Keratinocyte (primary cell): ENCODE measurements around the gene ZNF462. TPM values are rescaled to one million over a fixed set of nuclear protein-coding genes. Genes with fewer than 3 reads are reported as not detected.
A peak's percentile ranks its signal among the peaks of the same experiment; 100 is the strongest.

Source experiments
- DNase-seq: peaks from one replicate; pipeline ENCODE4 v3.0.0-alpha.2; 2011; ENCODE audit warnings: low read depth, missing footprints, low spot score
- FAIRE-seq: peaks from 2 replicates; lab custom pipeline; 2011; peaks lifted over from hg19 to GRCh38; lab: Jason Lieb, UNC
- H2AFZ ChIP-seq: 2 replicates; pipeline ENCODE4 v1.6.0; 2012; ENCODE audit warnings: low read length, control low read depth, inconsistent platforms; ENCODE audit not compliant: control insufficient read depth
- H3K27ac ChIP-seq: 2 replicates; pipeline ENCODE4 v1.5.1; 2011; ENCODE audit warnings: low read length; ENCODE audit not compliant: control insufficient read depth, insufficient read depth
- H3K27me3 ChIP-seq: 3 replicates; pipeline ENCODE4 v1.6.0; 2011; ENCODE audit warnings: low read length; ENCODE audit not compliant: control insufficient read depth, insufficient read depth; ENCODE audit errors: extremely low read depth
- H3K36me3 ChIP-seq, 2 experiments: 2 replicates in 1 of 2; 3 replicates in 1 of 2; pipeline ENCODE4 v1.5.1; 2011; ENCODE audit warnings: low read length in 2 of 2, mild to moderate bottlenecking in 1 of 2; ENCODE audit not compliant: control insufficient read depth in 2 of 2, insufficient read depth in 2 of 2; ENCODE audit errors: extremely low read depth in 1 of 2
- H3K4me1 ChIP-seq: 3 replicates; pipeline ENCODE4 v1.5.1; 2011; ENCODE audit warnings: low read length; ENCODE audit not compliant: control insufficient read depth, insufficient read depth; ENCODE audit errors: extremely low read depth
- H3K4me2 ChIP-seq: 3 replicates; pipeline ENCODE4 v1.6.0; 2011; ENCODE audit warnings: low read depth, low read length; ENCODE audit not compliant: control insufficient read depth, insufficient read depth; ENCODE audit errors: extremely low read depth
- H3K4me3 ChIP-seq, 3 experiments: fragments of 200-600 bp in 1 of 3; sonication (generic) in 1 of 3; 2 replicates in 2 of 3; 3 replicates in 1 of 3; pipeline ENCODE4 v1.5.1; 2011 to 2016; ENCODE audit warnings: low read length in 3 of 3, mild to moderate bottlenecking in 3 of 3, control low read depth in 2 of 3, inconsistent platforms in 1 of 3, low read depth in 1 of 3, mixed read lengths in 1 of 3, mixed run types in 1 of 3, moderate library complexity in 1 of 3; ENCODE audit not compliant: control insufficient read depth in 2 of 3, insufficient read depth in 2 of 3; ENCODE audit errors: extremely low read depth in 1 of 3
- H3K79me2 ChIP-seq: 2 replicates; pipeline ENCODE4 v1.6.0; 2012; ENCODE audit warnings: low read length; ENCODE audit not compliant: control insufficient read depth, insufficient read depth
- H3K9ac ChIP-seq: 3 replicates; pipeline ENCODE4 v1.6.0; 2011; ENCODE audit warnings: low read length; ENCODE audit not compliant: control insufficient read depth, insufficient read depth; ENCODE audit errors: extremely low read depth
- H3K9me1 ChIP-seq: 3 replicates; pipeline ENCODE4 v1.6.0; 2011; ENCODE audit warnings: low read length; ENCODE audit not compliant: control insufficient read depth, insufficient read depth; ENCODE audit errors: extremely low read depth
- H3K9me3 ChIP-seq: 2 replicates; pipeline ENCODE4 v1.5.1; 2012; ENCODE audit warnings: low read depth, low read length; ENCODE audit not compliant: control insufficient read depth
- H4K20me1 ChIP-seq: 3 replicates; pipeline ENCODE4 v1.6.0; 2011; ENCODE audit warnings: low read length; ENCODE audit not compliant: control insufficient read depth, insufficient read depth; ENCODE audit errors: extremely low read depth
- EZH2 ChIP-seq: IDR thresholded peaks from one replicate; pipeline ENCODE4 v1.6.1; 2012; ENCODE audit warnings: inconsistent platforms, mild to moderate bottlenecking, low read length, moderate library complexity
- dilution Hi-C: fragments of 300-500 bp; cut with MboI; formaldehyde crosslinking; loops from one replicate; pipeline ENCODE4 v1.7.0; 2020; ENCODE audit warnings: low sequenced_read_pairs; ENCODE audit not compliant: extremely low pct_ligation_motif_present
- polyA plus RNA-seq, 5 experiments: library from polyadenylated mRNA; depleted of rRNA in 3 of 5; stranded (reverse) in 3 of 5; stranded (forward) in 1 of 5; unstranded in 1 of 5; fragments of >200 nt; gene quantifications; 1 replicate in 1 of 5; 2 replicates in 3 of 5; 3 replicates in 1 of 5; pipeline versions ENCODE4 v1.2.1 to v1.2.3, GENCODE V29; 2011 to 2012; ENCODE audit warnings: missing spikeins in 2 of 5, low read depth in 1 of 5, low replicate concordance in 1 of 5
- TF ChIP-seq, protein P1 (sequence below), 3 experiments: IDR thresholded peaks in 1 of 3; conservative IDR thresholded peaks in 1 of 3; optimal IDR thresholded peaks in 1 of 3; 2 replicates in 2 of 3; 3 replicates in 1 of 3; pipeline versions ENCODE3 to v1.5.1; 2011; ENCODE audit warnings: low read length in 3 of 3, mild to moderate bottlenecking in 3 of 3, moderate library complexity in 2 of 3, control low read depth in 1 of 3, inconsistent platforms in 1 of 3; ENCODE audit not compliant: insufficient read depth in 2 of 3; ENCODE audit errors: extremely low read depth in 1 of 3

The ZNF462 gene
- polyA plus RNA-seq, 1 donor (not counting 4 experiments of a cell fraction or from before 2014, with no cell fraction given), result 7.8 TPM

DNA sequence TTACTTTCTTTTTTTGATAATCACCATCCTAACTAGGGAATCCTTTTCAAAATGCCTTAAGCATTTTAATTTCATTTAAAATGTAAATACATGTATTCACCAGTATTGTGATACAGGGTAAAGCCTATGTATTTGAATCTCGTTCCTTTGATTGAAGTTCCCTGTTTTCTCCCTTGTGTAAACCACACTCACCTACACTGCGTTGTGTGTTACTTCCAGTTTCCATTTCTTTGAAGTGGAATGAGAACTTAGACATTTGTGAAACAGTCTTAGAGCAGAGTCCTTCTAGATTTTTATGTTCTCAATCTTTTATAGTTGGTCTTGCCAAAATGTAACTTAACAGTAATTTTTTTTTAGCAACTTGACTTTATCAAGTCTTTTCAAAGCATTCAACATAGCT is 101.4 kb downstream of the ZNF462 start:
- H2AFZ ChIP-seq, result no peak overlapping the region
- H3K9ac ChIP-seq, result no peak overlapping the region
- H3K27me3 ChIP-seq, result no peaks in the 10 kb centered on the region
- H3K27ac ChIP-seq, result no peak overlapping the region
- H3K4me3 ChIP-seq, result no peak overlapping the region
- no peak overlapping the region for H3K4me2 ChIP-seq
- peaks cover 17% of the 10 kb centered on the region for H3K4me1 ChIP-seq
- TF ChIP-seq, protein P1, sequence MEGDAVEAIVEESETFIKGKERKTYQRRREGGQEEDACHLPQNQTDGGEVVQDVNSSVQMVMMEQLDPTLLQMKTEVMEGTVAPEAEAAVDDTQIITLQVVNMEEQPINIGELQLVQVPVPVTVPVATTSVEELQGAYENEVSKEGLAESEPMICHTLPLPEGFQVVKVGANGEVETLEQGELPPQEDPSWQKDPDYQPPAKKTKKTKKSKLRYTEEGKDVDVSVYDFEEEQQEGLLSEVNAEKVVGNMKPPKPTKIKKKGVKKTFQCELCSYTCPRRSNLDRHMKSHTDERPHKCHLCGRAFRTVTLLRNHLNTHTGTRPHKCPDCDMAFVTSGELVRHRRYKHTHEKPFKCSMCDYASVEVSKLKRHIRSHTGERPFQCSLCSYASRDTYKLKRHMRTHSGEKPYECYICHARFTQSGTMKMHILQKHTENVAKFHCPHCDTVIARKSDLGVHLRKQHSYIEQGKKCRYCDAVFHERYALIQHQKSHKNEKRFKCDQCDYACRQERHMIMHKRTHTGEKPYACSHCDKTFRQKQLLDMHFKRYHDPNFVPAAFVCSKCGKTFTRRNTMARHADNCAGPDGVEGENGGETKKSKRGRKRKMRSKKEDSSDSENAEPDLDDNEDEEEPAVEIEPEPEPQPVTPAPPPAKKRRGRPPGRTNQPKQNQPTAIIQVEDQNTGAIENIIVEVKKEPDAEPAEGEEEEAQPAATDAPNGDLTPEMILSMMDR (optimal IDR thresholded peaks at IDR 0.05 in 1 of 3, IDR thresholded peaks at IDR 0.05 in 1 of 3, conservative IDR thresholded peaks at IDR 0.05 in 1 of 3; ENCODE audit: extremely low read depth in 1 of 3, insufficient read depth in 2 of 3, low read length in 3 of 3), result no peak
- no peak for TF ChIP-seq EZH2
- no peaks in the 10 kb centered on the region for H3K79me2 ChIP-seq
- no peaks in the 10 kb centered on the region for H3K9me3 ChIP-seq
- dilution Hi-C loops, result no loop called here
- peaks cover 0 to 3% of the 10 kb centered on the region in 2 experiments for H3K36me3 ChIP-seq
- no peaks in the 10 kb centered on the region for H3K9me1 ChIP-seq
- H4K20me1 ChIP-seq, result no peaks in the 10 kb centered on the region
- FAIRE-seq, result no peak
- DNase-seq, result no peak

DNA sequence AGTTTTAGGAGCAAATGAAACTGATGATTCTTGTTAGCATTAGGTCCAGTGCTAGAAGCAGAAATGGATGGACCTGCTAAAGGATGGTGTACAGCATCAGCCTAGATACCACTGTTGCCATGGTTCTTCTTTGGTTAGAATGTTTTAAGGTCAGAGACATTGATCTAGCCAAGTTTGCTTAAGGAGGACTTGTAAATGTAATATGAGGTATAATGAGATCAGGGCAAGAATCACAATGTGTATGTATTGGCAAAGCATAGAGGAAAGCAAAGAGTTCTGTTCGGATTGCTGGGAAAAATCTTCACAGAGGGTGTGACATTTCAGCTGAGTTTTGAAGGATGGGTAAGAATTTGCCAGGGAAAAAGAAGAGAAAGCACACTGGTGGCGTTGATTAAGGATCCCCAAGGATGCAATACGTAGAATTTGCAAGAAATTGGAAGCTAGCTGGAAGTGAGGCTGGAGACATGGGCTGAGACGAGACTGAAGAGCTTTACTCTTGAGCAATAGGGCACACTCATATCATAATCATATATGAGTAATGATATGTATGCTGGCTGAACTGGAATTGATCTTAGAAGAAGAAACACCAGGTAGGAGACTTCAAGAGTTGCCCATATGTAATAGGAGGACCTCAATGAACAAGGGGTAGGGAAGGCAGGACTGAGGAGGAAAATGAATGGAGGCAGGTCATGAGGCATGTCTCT is 102.0 kb downstream of the ZNF462 start:
- Histone ChIP-seq H3K27me3 (no peaks in the 10 kb centered on the region), H3K9ac (no peak overlapping the region), H2AFZ (no peak overlapping the region), H3K27ac (peak overlapping the region; percentile 19), H3K4me2 (peak overlapping the region; percentile 71), H3K9me3 (no peaks in the 10 kb centered on the region), H3K4me3 (no peak overlapping the region), H4K20me1 (no peaks in the 10 kb centered on the region), H3K9me1 (no peaks in the 10 kb centered on the region), H3K4me1 (peaks cover 17% of the 10 kb centered on the region), H3K79me2 (no peaks in the 10 kb centered on the region), H3K36me3 (peaks cover 0 to 3% of the 10 kb centered on the region in 2 experiments)
- TF ChIP-seq, protein P1 (optimal IDR thresholded peaks at IDR 0.05 in 1 of 3, IDR thresholded peaks at IDR 0.05 in 1 of 3, conservative IDR thresholded peaks at IDR 0.05 in 1 of 3; ENCODE audit: extremely low read depth in 1 of 3, insufficient read depth in 2 of 3, low read length in 3 of 3), result no peak
- no peak for TF ChIP-seq EZH2
- FAIRE-seq, result peak; percentile 82
- dilution Hi-C loops, result no loop called here
- no peak for DNase-seq
